Cerebellar cortex (tissue), 1 donor: ENCODE results near the gene SYT15.
"Not testable (repeated sequence)": the region's sequence is repeated elsewhere in the genome, so short reads cannot be mapped to it uniquely, and the experiment has no call there.

Source experiments
- DNase-seq: peaks from one replicate; pipeline ENCODE4 v3.0.0-alpha.2; 2015; ENCODE audit warnings: low spot score

SYT15 gene

GRCh38 chr10:46578474-46579178 is at the start of gene SYT15:
Gene SYT15 (plus strand): TSS chr10:46579128. CDS start chr10:46579169, 41 bp downstream.
- not testable (repeated sequence) for DNase-seq

- not testable (repeated sequence) for DNase-seq
These were observed 49.2 kb upstream of the SYT15 start for GRCh38 chr10:46529742-46530141.

GRCh38 chr10:46530249-46531186 is 48.4 kb upstream of the SYT15 start:
- no peak for DNase-seq

GRCh38 chr10:46532256-46532655 is 46.7 kb upstream of the SYT15 start:
- DNase-seq, result not testable (repeated sequence)

- DNase-seq, result no peak
These were observed 44.0 kb upstream of the SYT15 start for GRCh38 chr10:46534828-46535524.

GRCh38 chr10:46536171-46536570 is 42.8 kb upstream of the SYT15 start:
- no peak for DNase-seq

- no peak for DNase-seq
These were observed 42.1 kb upstream of the SYT15 start for GRCh38 chr10:46536781-46537180.

- no peak for DNase-seq
These were observed 41.6 kb upstream of the SYT15 start for GRCh38 chr10:46537309-46537708.

- no peak for DNase-seq
These were observed 40.8 kb upstream of the SYT15 start for GRCh38 chr10:46538155-46538554.

- DNase-seq, result no peak
These were observed 40.1 kb upstream of the SYT15 start for GRCh38 chr10:46538717-46539426.

GRCh38 chr10:46539596-46540411 is 39.1 kb upstream of the SYT15 start:
- DNase-seq, result no peak

GRCh38 chr10:46540412-46541016 is 38.4 kb upstream of the SYT15 start:
- DNase-seq, result no peak

GRCh38 chr10:46541017-46541661 is 37.8 kb upstream of the SYT15 start:
- no peak for DNase-seq

GRCh38 chr10:46541735-46542566 is 37.0 kb upstream of the SYT15 start:
- DNase-seq, result no peak

GRCh38 chr10:46542567-46543465 is 36.1 kb upstream of the SYT15 start:
- no peak for DNase-seq

- no peak for DNase-seq
These were observed 35.2 kb upstream of the SYT15 start for GRCh38 chr10:46543466-46544377.
